SHP77 (cell line): ENCODE data around the gene RNF31.

Source experiments
- DNase-seq, 2 experiments: peaks; one replicate each; lab custom pipeline; 2025; lab: John Stamatoyannopoulos, UW

RNF31 gene

DNA sequence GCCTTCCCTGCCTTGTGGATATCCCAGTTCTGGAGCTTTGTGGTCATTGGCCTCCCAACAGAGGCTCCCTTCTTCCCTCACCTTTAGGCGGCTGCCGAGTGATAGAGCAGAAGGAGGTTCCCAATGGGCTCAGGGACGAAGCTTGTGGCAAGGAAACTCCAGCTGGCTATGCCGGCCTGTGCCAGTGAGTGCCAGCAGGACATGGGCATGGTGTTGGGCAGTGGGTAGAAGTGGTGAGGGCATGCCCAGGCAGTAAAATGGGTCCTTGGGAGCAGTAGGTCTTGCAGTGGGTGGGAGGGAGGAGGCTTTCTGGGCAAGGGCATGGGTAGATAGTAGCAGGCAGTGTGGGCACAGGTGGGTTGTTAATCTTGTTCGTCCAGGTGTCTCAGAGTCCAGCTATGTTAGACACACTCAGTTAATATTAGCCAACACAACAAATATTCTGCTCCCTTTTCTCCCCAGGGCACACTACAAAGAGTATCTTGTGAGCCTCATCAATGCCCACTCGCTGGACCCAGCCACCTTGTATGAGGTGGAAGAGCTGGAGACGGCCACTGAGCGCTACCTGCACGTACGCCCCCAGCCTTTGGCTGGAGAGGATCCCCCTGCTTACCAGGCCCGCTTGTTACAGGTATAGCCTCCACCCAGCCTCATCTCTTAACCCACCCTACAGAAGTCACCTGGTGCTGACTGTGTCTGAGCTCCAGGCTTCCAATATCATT is 12.6 kb downstream of the RNF31 start:
- DNase-seq, result no peak

GRCh38 chr14:24160499-24160849 is 13.2 kb downstream of the RNF31 start:
- DNase-seq, result no peak

GRCh38 chr14:24160850-24161804 is 13.8 kb downstream of the RNF31 start, which contains the start of gene IRF9:
IRF9 (plus strand) TSS chr14:24161265; CDS start chr14:24162145, 880 bp downstream.
- DNase-seq, result peak; percentile 94 to 97

DNA sequence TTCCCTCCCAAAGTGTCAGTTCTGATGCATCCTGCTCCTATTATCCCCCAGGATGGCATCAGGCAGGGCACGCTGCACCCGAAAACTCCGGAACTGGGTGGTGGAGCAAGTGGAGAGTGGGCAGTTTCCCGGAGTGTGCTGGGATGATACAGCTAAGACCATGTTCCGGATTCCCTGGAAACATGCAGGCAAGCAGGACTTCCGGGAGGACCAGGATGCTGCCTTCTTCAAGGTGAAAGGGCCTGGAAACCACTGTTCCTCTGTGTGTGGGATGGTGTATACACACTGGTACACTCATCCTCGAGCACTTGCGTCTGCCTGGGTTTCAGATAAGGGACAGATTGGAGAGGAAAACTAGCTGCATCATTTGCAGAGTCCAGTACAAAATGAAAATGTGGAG is 14.8 kb downstream of the RNF31 start:
- DNase-seq, result no peak

DNA sequence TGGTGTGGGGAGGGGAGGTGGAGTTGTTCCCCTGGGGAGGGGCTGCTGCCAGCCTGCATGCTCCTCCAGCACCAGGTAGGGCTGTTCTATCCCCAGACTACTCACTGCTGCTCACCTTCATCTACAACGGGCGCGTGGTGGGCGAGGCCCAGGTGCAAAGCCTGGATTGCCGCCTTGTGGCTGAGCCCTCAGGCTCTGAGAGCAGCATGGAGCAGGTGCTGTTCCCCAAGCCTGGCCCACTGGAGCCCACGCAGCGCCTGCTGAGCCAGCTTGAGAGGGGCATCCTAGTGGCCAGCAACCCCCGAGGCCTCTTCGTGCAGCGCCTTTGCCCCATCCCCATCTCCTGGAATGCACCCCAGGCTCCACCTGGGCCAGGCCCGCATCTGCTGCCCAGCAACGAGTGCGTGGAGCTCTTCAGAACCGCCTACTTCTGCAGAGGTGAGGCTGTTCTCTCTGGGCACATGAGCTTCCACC is 17.3 kb downstream of the RNF31 start:
- no peak for DNase-seq

DNA sequence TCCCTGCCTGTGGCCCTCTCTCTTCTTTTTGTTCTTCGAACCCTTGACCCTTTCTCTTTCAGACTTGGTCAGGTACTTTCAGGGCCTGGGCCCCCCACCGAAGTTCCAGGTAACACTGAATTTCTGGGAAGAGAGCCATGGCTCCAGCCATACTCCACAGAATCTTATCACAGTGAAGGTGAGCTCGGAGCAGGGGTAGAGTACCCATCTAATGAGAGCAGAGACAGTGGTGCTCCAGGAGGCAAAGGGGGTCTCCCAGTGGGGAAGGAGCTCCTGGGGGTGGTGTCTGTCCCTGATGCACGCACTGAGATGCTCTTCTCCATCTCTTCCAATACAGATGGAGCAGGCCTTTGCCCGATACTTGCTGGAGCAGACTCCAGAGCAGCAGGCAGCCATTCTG is 18.5 kb downstream of the RNF31 start:
- DNase-seq, result no peak

DNA sequence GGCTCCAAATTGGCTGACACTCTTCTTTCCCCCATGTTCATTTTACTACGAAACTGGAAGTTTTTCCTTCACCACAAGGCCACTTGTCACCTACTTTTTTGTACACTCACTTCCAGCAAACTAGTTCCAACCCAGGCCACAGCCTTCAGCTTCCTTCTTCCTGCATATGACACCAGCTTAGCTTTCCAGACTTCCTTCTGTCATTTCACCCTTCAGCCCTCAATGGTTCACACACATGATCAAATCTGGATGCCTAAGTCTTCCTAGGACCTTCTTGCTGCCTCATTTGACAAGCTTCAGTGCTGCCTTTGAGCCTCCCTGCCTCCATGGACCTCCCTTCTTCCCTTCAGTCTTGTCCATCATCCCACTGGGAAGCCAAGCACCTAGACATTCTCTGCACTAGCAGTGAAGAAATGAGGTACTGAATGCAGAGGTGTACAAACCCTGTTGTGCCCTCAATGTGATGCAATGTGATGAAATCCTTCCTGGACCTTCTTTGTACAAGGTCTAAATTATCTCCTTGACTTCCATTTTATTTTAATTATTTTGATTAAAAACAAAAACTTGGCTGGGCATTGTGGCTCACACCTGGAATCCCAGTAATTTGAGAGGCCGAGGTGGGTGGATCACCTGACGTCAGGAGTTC is 20.3 kb downstream of the RNF31 start:
- DNase-seq, result no peak

DNA sequence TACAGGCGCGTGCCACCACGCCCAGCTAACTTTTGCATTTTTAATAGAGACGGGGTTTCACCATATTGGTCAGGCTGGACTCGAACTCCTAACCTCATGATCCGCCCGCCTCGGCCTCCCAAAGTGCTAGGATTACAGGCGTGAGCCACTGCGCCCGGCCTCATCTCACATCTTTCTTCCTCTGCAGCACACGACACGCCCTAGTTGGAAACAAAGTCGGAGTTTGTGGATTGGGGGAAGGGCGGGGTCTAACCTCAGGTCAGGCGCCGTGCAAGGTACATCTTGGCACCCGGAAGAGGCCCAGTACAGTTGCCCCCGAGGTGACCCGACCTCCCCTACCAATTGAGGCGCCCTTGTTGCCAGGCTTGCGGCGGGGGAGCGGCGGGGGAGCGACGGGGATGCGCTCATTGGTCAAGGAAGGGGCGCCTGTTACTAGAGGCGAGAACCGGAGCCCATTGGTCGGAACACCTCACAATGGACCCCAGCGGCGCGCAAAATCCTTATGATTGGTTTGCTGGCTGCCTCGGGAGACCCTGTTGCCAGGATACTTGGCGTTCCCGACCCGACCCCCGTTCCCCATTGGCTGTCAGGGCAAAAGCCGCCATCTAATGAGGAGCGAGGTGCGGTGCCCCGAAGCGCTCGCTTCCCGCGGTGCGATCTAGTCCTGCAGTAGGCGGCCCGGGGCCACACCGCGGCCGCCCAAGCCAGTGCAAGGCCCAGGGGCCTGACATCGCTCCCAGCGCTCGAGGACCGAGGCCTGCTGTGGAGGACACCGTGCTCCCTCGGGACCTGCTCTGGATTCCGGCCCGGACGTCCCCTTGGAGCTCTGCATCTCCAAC is 24.3 kb downstream of the RNF31 start, which contains the start of gene REC8:
Gene REC8 (plus strand): TSS at position 659 of the 839 bp plus-strand sequence. CDS start 473 bp downstream, outside the sequence.
- DNase-seq, result peak; percentile 88 to 89

- no peak for DNase-seq
Observed at GRCh38 chr14:24172261-24172860, 25.1 kb downstream of the RNF31 start.

- no peak for DNase-seq
Observed at GRCh38 chr14:24172871-24173281, 25.6 kb downstream of the RNF31 start.

- DNase-seq, result no peak
Observed at GRCh38 chr14:24176599-24176998, 29.3 kb downstream of the RNF31 start.

GRCh38 chr14:24177041-24177825 is 29.9 kb downstream of the RNF31 start:
- no peak for DNase-seq

- DNase-seq, result no peak
Observed at GRCh38 chr14:24177891-24178290, 30.6 kb downstream of the RNF31 start.

- DNase-seq, result no peak
Observed at GRCh38 chr14:24178399-24179178, 31.3 kb downstream of the RNF31 start.

DNA sequence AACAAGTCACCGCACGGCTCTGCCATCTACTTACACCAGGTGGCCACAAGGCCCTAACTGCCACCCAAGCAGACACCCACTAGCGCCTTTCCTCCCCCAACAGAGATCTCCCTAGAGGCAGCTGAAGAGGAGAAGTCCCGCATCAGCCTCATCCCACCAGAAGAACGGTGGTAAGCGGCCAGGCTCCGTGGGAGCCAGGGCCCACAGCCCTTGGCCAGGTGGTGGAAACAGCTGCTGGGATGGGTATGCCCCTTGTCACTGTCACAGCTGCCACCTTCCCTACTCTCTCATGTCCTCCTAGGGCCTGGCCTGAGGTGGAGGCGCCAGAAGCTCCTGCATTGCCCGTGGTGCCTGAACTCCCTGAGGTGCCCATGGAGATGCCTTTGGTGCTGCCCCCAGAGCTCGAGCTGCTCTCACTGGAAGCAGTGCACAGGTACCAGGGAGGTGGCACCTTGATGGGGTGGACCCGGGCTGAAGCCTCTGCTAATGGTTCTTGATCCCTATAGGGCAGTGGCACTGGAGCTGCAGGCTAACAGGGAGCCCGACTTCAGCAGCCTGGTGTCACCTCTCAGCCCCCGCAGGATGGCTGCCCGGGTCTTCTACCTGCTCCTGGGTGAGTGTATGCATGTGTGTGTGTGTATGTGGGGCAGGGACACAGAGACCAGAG is 32.1 kb downstream of the RNF31 start:
- no peak for DNase-seq

DNA sequence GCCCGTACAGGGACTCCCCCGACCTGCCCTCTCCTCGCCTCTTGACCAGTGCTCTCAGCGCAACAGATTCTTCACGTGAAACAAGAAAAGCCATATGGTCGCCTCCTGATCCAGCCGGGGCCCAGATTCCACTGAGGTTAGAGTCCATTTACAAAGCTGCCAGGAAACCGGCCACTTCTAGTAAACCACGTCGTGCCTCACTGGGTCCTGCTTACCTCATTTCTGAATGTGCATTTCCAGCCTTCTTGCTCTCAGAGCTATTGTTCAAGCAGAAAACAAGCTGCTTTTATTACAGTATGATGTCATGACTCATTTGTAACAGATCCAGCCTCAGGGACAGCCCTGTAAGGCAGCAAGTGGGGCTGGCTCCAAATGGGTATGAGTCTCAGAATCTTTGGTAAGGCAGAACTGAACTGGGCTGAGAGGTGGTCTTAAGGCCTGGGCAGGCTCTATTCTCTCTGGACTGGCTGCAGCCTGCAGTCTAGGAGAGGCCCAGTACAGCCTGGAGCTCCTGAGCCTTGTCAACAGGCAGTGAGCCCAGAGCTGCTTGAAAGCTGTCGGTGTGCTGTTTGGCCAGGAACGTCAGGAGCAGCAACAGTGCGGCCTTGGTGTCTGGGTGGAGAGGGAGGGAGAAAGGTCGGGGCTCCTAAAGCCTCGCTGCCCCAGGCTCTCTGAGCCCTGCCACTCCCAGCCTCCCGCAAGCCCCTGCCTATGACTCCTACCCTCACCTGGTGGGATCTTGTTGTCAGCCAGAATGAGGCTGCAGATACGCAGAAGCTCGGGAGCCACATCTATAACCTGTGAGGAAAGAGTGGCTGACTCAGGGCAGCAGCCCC is 32.9 kb downstream of the RNF31 start:
- no peak for DNase-seq

GRCh38 chr14:24181371-24182077 is 34.2 kb downstream of the RNF31 start:
- DNase-seq, result no peak
